Left ventricle myocardium inferior (tissue), 1 donor: ENCODE results near the gene TIMM22. TPM values are rescaled to one million over a fixed set of nuclear protein-coding genes. Genes with fewer than 3 reads are reported as not detected.
A peak's percentile ranks its signal among the peaks of the same experiment; 100 is the strongest.

Experiments
- DNase-seq: peaks from one replicate; pipeline ENCODE4 v3.0.0-alpha.2; 2020
- H3K27ac ChIP-seq: fragments of 200-600 bp; replicated peaks from 2 replicates; pipeline ENCODE4 v1.8.0; 2021
- H3K27me3 ChIP-seq: fragments of 200-600 bp; 2 replicates; pipeline ENCODE4 v1.8.0; 2021; ENCODE audit warnings: low read depth
- H3K36me3 ChIP-seq: fragments of 200-600 bp; 2 replicates; pipeline ENCODE4 v1.8.0; 2021
- H3K4me1 ChIP-seq: fragments of 200-600 bp; 2 replicates; pipeline ENCODE4 v1.8.0; 2021
- H3K4me3 ChIP-seq: fragments of 200-600 bp; 2 replicates; pipeline ENCODE4 v1.8.0; 2021; ENCODE audit warnings: mild to moderate bottlenecking, moderate library complexity
- H3K9me3 ChIP-seq: fragments of 200-600 bp; replicated peaks from 2 replicates; pipeline ENCODE4 v1.8.0; 2021
- intact Hi-C: fragments of 100-400 bp; cut with micrococcal nuclease; formaldehyde crosslinking; loops from one replicate; pipeline ENCODE4 v1.11.0; 2022
- total RNA-seq: library from RNA; stranded (reverse); fragmentation: NEBNext Ultra II Directional; extraction: Animal tissue kit (Norgen Biotek cat#: 25700); gene quantifications from one replicate; pipeline ENCODE4 v1.2.1, GENCODE V29; 2021
- TF ChIP-seq, protein P1 (sequence below): fragments of 200-600 bp; IDR thresholded peaks from 2 replicates; pipeline ENCODE4 v1.8.0; 2021; ENCODE audit warnings: antibody characterized with exemption, mild to moderate bottlenecking, borderline replicate concordance
- donor health status: DM: no; HTN: yes; CAD: no; lungs with severe emphysema.

TIMM22 gene
- total RNA-seq, 1 donor from 2014 or later: 17.6 TPM

DNA sequence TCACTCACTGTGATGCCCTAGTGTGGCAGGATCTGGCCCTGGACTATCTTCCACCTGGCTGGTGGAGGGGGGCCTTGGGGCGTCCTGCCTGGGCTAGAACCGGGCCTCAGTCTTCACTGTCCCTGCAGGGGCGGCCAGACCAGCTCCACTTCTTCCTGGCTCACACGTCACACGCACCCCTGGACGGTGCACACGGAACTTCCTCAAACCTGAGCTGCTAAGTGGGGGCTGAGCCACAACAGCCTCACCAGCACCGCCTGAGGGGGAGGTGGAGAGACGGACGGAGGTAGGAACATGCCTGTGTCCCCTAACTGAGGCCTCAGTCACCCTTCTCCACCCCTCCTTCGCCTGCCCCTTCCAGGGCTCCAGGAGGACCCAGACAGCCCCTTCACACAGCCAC, 36.6 kb downstream of the TIMM22 start:
- no peak for DNase-seq
- no peak overlapping the region for H3K4me3 ChIP-seq
- H3K4me1 ChIP-seq: peaks cover 81% of the 10 kb centered on the region
- peaks cover 17% of the 10 kb centered on the region for H3K36me3 ChIP-seq
- TF ChIP-seq, protein P1, sequence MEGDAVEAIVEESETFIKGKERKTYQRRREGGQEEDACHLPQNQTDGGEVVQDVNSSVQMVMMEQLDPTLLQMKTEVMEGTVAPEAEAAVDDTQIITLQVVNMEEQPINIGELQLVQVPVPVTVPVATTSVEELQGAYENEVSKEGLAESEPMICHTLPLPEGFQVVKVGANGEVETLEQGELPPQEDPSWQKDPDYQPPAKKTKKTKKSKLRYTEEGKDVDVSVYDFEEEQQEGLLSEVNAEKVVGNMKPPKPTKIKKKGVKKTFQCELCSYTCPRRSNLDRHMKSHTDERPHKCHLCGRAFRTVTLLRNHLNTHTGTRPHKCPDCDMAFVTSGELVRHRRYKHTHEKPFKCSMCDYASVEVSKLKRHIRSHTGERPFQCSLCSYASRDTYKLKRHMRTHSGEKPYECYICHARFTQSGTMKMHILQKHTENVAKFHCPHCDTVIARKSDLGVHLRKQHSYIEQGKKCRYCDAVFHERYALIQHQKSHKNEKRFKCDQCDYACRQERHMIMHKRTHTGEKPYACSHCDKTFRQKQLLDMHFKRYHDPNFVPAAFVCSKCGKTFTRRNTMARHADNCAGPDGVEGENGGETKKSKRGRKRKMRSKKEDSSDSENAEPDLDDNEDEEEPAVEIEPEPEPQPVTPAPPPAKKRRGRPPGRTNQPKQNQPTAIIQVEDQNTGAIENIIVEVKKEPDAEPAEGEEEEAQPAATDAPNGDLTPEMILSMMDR: no peak
- intact Hi-C loops: no loop called here
- H3K9me3 ChIP-seq: no peaks in the 10 kb centered on the region
- no peak overlapping the region for H3K27ac ChIP-seq
- H3K27me3 ChIP-seq: no peaks in the 10 kb centered on the region

DNA sequence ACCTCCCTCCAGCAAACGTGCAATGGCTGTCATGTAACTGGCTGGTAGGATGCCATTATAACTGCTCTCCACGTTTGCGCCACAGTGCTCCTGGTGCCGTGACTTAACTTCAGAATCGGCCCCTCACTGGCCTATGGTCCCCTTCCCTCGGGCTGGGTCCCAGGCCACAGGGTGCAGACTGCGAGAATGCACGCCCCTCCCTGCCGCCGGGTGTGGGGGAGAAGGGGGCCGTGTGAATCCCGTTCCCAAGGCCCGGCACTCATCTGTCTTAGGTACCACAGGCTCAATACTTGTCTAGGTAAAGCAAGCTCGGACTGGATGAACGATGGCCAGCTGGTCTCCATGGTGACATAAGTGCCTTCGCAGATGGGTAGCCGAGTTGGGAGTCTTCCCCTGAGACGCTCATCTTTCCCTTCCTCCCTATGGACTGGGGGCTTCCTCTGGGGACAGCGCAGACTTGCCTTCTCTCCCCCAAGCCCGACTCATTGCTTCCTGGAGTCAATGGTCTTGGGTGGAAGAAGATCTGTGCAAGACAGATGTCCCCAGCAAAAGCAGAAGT, 37.8 kb downstream of the TIMM22 start:
- Histone ChIP-seq H3K4me3 (no peak overlapping the region), H3K27me3 (no peaks in the 10 kb centered on the region), H3K27ac (no peak overlapping the region), H3K36me3 (peaks cover 19% of the 10 kb centered on the region), H3K9me3 (no peaks in the 10 kb centered on the region), H3K4me1 (peaks cover 81% of the 10 kb centered on the region)
- DNase-seq: no peak
- TF ChIP-seq, protein P1: no peak
- intact Hi-C loops: no loop called here

DNA sequence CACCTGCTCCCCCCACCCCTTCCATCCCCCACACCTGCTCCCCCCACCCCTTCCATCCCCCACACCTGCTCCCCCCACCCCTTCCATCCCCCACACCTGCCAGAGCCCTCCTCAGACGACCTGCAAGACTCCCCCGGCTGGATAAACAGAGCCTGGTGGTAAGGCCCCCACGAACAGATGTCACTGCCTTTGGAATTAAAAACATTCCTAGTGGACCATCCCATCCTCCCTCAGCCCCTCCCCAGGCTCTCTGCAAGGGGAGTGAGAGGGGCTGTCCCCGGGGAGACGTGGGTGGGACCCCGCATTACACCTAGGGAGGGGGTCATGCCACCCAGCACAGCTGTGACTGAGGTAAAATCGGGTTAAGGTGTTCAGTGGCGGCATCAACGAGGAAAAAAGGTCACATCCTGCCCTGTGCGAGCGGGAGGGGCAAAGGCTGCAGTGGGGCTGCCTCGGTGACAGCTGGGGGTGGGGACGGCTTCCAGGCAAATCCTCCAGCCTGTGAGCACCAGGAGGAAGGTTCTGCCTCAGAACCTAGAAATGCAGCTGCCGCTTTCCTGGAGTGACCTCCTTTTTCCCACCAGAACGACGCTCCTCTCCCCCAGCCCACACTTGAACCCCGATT, 38.7 kb downstream of the TIMM22 start:
- H3K27ac ChIP-seq: peak overlapping the region; percentile 48
- intact Hi-C loops: no loop called here
- H3K4me1 ChIP-seq: peaks cover 81% of the 10 kb centered on the region
- no peaks in the 10 kb centered on the region for H3K9me3 ChIP-seq
- TF ChIP-seq, protein P1: no peak
- DNase-seq: no peak
- H3K4me3 ChIP-seq: no peak overlapping the region
- H3K27me3 ChIP-seq: no peaks in the 10 kb centered on the region
- peaks cover 19% of the 10 kb centered on the region for H3K36me3 ChIP-seq

DNA sequence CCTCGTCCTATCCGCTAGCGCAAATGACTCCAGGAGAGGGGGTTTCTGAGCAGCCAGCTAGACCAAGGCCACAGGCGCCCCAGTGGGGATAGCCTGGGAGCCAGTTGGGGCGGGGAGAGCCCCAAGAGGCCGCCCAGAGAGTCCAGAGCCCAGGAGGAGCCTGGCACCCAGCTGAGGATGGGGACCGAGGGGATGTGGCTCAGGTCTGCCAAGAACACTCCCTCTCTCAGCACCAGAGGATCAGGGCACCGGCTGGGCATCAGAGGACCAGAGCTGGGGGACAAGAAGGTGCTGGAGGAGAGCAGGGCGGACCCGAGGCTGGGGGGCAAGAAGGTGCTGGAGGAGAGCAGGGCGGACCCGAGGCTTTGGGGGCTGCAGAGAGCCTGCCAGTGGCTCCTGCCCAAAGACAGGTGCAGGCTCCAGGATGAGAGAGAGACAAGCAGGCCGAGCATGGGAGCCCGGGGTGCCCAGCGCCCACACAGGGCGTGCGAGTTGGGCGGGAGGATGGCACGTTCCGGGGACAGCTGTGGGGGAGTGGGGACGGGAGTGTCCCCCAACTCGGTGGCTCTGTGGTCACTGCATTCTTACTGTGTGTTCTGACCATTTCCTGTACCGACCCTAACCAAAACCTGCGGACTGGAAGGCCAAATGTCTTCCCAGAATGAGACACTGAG, 39.4 kb downstream of the TIMM22 start:
- Histone ChIP-seq H3K4me3 (no peak overlapping the region), H3K27ac (peak overlapping the region; percentile 48), H3K9me3 (no peaks in the 10 kb centered on the region), H3K4me1 (peaks cover 81% of the 10 kb centered on the region), H3K36me3 (peaks cover 19% of the 10 kb centered on the region), H3K27me3 (no peaks in the 10 kb centered on the region)
- TF ChIP-seq, protein P1: no peak
- no peak for DNase-seq
- intact Hi-C loops: no loop called here

DNA sequence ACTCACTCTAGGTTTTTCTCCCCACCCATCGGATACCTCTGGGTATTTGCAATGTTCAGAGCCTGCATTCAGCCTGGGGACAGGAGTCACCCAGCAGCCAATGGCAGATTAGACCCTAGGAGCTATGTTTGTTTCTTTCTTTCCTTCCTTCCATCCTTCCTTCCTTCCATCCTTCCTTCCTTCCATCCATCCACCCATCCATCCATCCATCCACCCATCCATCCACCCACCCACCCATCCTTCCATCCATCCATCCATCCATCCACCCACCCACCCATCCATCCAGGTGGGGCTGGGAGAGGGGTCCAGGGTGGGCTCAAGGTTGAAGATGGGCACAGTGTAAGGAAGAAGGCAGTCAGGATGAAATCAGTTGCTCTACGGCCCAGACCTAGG, 39.9 kb downstream of the TIMM22 start:
- Histone ChIP-seq H3K27ac (peak overlapping the region; percentile 94), H3K4me3 (no peak overlapping the region), H3K27me3 (no peaks in the 10 kb centered on the region), H3K4me1 (peaks cover 83% of the 10 kb centered on the region), H3K9me3 (no peaks in the 10 kb centered on the region), H3K36me3 (peaks cover 21% of the 10 kb centered on the region)
- DNase-seq: no peak
- intact Hi-C loops: no loop called here
- TF ChIP-seq, protein P1: no peak
